Panc1 (cell line): ENCODE measurements around the gene PIH1D1. TPM values are rescaled to one million over a fixed set of nuclear protein-coding genes. Genes with fewer than 3 reads are reported as not detected.

Experiments used
- ATAC-seq: fragments of 200-7000 bp; cut with Tn5 transposase; 2 replicates; pipeline ENCODE4 v1.9.1; 2020; ENCODE audit warnings: mild to moderate bottlenecking, moderate library complexity
- BruUV-seq: library from RNA; stranded (reverse); fragments of 400-500 nt; replicated peaks from 2 replicates; lab custom pipeline; 2021; lab: Mats Ljungman, UMichigan
- CTCF ChIA-PET: fragments of 300-600 bp; sonication (Branson Sonifier 250); formaldehyde crosslinking; loops from one replicate; lab custom pipeline; 2022; ENCODE audit warnings: antibody characterized with exemption; lab: Charles Lee
- POLR2A ChIA-PET: fragments of 300-600 bp; sonication (Branson Sonifier 250); formaldehyde crosslinking; loops from one replicate; lab custom pipeline; 2022; ENCODE audit warnings: antibody characterized with exemption; lab: Charles Lee
- DNase-seq: peaks from one replicate; pipeline ENCODE4 v3.0.0-alpha.2; 2010; ENCODE audit warnings: low read depth, low spot score
- H3K27ac ChIP-seq: 2 replicates; pipeline ENCODE4 v1.5.1; 2011; ENCODE audit warnings: mild to moderate bottlenecking, low read length, inconsistent platforms
- H3K27me3 ChIP-seq: fragments of 200-500 bp; sonication (Bioruptor generic); 2 replicates; pipeline ENCODE4 v1.6.0; 2014; ENCODE audit warnings: low read length, inconsistent platforms; ENCODE audit not compliant: control insufficient read depth, insufficient read depth
- H3K36me3 ChIP-seq: fragments of 200-500 bp; sonication (Bioruptor generic); 2 replicates; pipeline ENCODE4 v1.5.1; 2014; ENCODE audit warnings: inconsistent platforms, mild to moderate bottlenecking, low read length, moderate library complexity; ENCODE audit not compliant: control insufficient read depth, insufficient read depth
- H3K4me1 ChIP-seq: 2 replicates; pipeline ENCODE4 v1.5.1; 2011; ENCODE audit warnings: inconsistent platforms, mild to moderate bottlenecking, low read length, moderate library complexity; ENCODE audit not compliant: control insufficient read depth, insufficient read depth
- H3K4me3 ChIP-seq, 2 experiments: 2 replicates each; pipeline ENCODE4 v1.5.1; 2011 to 2012; ENCODE audit warnings: low read depth in 2 of 2, low read length in 2 of 2, mild to moderate bottlenecking in 2 of 2, inconsistent platforms in 1 of 2, moderate library complexity in 1 of 2
- H3K9me3 ChIP-seq: fragments of 200-500 bp; sonication (Bioruptor generic); 2 replicates; pipeline ENCODE4 v1.5.1; 2014; ENCODE audit warnings: low read depth, mild to moderate bottlenecking, inconsistent platforms, low read length, moderate library complexity; ENCODE audit not compliant: control insufficient read depth, insufficient read depth
- CTCF ChIP-seq: fragments of 450-650 bp; IDR thresholded peaks from 2 replicates; pipeline ENCODE4 v1.5.1; 2017; ENCODE audit warnings: mild to moderate bottlenecking
- POLR2AphosphoS5 ChIP-seq: IDR thresholded peaks from 2 replicates; pipeline ENCODE4 v1.6.1; 2012; ENCODE audit warnings: mild to moderate bottlenecking, low read depth, low read length, moderate library complexity
- REST ChIP-seq, 2 experiments: IDR thresholded peaks; 2 replicates each; pipeline ENCODE4 v1.6.1; 2011 to 2012; ENCODE audit warnings: low read depth in 2 of 2, control low read depth in 1 of 2, low read length in 1 of 2, mild to moderate bottlenecking in 1 of 2, moderate library complexity in 1 of 2; ENCODE audit not compliant: insufficient read depth in 1 of 2
- SIN3A ChIP-seq: IDR thresholded peaks from 2 replicates; pipeline ENCODE4 v1.6.1; 2012; ENCODE audit warnings: low read depth, mild to moderate bottlenecking, low read length, moderate library complexity, borderline replicate concordance; ENCODE audit not compliant: insufficient read depth
- TCF7L2 ChIP-seq: IDR thresholded peaks from 2 replicates; pipeline ENCODE4 v1.6.1; 2011; ENCODE audit warnings: mild to moderate bottlenecking, low read depth, low read length, inconsistent platforms
- in situ Hi-C: cut with HindIII; loops from 2 replicates; pipeline ENCODE4 v1.10.0; 2016; ENCODE audit warnings: low sequenced_read_pairs, low pct_unique_long_range_greater_than_20kb
- intact Hi-C: fragments of 100-400 bp; cut with micrococcal nuclease; formaldehyde crosslinking; loops from one replicate; pipeline ENCODE4 v1.10.0; 2022; ENCODE audit not compliant: unreplicated experiment
- total RNA-seq: library from RNA; stranded (reverse); gene quantifications from one replicate; pipeline ENCODE4 v1.2.1, GENCODE V29; 2021; ENCODE audit not compliant: unreplicated experiment

PIH1D1 gene
- total RNA-seq, 1 experiment from 2014 or later = 78.5 TPM

GRCh38 chr19:49408816-49409440 lies 42.7 kb downstream of the PIH1D1 start:
- ATAC-seq = no peak
- H3K9me3 ChIP-seq = no peaks in the 10 kb centered on the region
- DNase-seq = no peak
- no peak for TF ChIP-seq POLR2AphosphoS5
- no peak for TF ChIP-seq TCF7L2
- TF ChIP-seq SIN3A = no peak
- TF ChIP-seq REST (IDR thresholded peaks at IDR 0.05; ENCODE audit: insufficient read depth in 1 of 2, low read depth in 2 of 2, low read length in 1 of 2) = no peak
- TF ChIP-seq CTCF = no peak
- intact Hi-C loops (no loop called here), in situ Hi-C loops (no loop called here)
- POLR2A ChIA-PET = no interaction called here
- H3K4me1 ChIP-seq = no peaks in the 10 kb centered on the region
- no peak overlapping the region for H3K27ac ChIP-seq
- H3K27me3 ChIP-seq = no peaks in the 10 kb centered on the region
- no peaks in the 10 kb centered on the region for H3K36me3 ChIP-seq
- H3K4me3 ChIP-seq = no peak overlapping the region
- no TSS peak for BruUV-seq
- CTCF ChIA-PET = interaction anchor here (0.6 kb wide), 1 partner anchor 119 kb away, joined by 5 read pairs; the partner anchor contains the start of gene RCN3

GRCh38 chr19:49407482-49408015 lies 44.1 kb downstream of the PIH1D1 start:
- TF ChIP-seq CTCF (no peak), SIN3A (no peak), POLR2AphosphoS5 (no peak), REST (IDR thresholded peaks at IDR 0.05; ENCODE audit: insufficient read depth in 1 of 2, low read depth in 2 of 2, low read length in 1 of 2) (no peak), TCF7L2 (no peak)
- no TSS peak for BruUV-seq
- Histone ChIP-seq H3K27ac (no peak overlapping the region), H3K27me3 (no peaks in the 10 kb centered on the region), H3K4me3 (no peak overlapping the region), H3K36me3 (no peaks in the 10 kb centered on the region), H3K4me1 (no peaks in the 10 kb centered on the region), H3K9me3 (no peaks in the 10 kb centered on the region)
- ChIA-PET POLR2A (interaction anchor here (0.6 kb wide), 1 partner anchor 37 kb away, joined by 4 read pairs; no protein-coding TSS in a partner anchor), CTCF (no interaction called here)
- intact Hi-C loops = no loop called here
- ATAC-seq (no peak), DNase-seq (no peak)
- in situ Hi-C loops = no loop called here
